K562 (cell line): ENCODE results near the gene ZC3H10. TPM values are rescaled to one million over a fixed set of nuclear protein-coding genes. Genes with fewer than 3 reads are reported as not detected.

Source experiments
- BCL6 ChIP-seq: fragments of 250-450 bp; sonication (Bioruptor Pico); IDR thresholded peaks from 2 replicates; pipeline ENCODE4 v1.4.0; 2020
- CTBP1 ChIP-seq: fragments of 450-650 bp; IDR thresholded peaks from 2 replicates; pipeline ENCODE4 v1.6.1; 2016; ENCODE audit warnings: borderline replicate concordance
- DDX20 ChIP-seq: fragments of 450-650 bp; IDR thresholded peaks from 2 replicates; pipeline ENCODE4 v1.6.1; 2016; ENCODE audit warnings: missing genetic modification characterization, low read depth, mild to moderate bottlenecking, missing compliant biosample characterization, moderate library complexity
- FOXM1 ChIP-seq, 2 experiments: fragments of 450-650 bp in 1 of 2; sonication (generic) in 1 of 2; formaldehyde crosslinking in 1 of 2; IDR thresholded peaks; 2 replicates each; pipeline versions ENCODE4 v1.6.1 to v1.9.0; 2017 to 2022; ENCODE audit warnings: low read depth in 2 of 2, mild to moderate bottlenecking in 2 of 2, missing genetic modification reagents in 1 of 2, moderate library complexity in 1 of 2
- GMEB1 ChIP-seq: fragments of 250-450 bp; sonication (Bioruptor Pico); IDR thresholded peaks from 2 replicates; pipeline ENCODE4 v1.4.0; 2020; ENCODE audit warnings: mild to moderate bottlenecking
- GTF2E2 ChIP-seq: fragments of 200-800 bp; sonication (Bioruptor generic); IDR thresholded peaks from 2 replicates; pipeline ENCODE4 v1.6.1; 2016; ENCODE audit warnings: missing genetic modification characterization, missing compliant biosample characterization
- HOXB6 ChIP-seq: fragments of 250-450 bp; sonication (Bioruptor Pico); IDR thresholded peaks from 2 replicates; pipeline ENCODE4 v1.5.1; 2022; ENCODE audit warnings: mild to moderate bottlenecking, borderline replicate concordance
- ILK ChIP-seq: fragments of 450-650 bp; IDR thresholded peaks from 2 replicates; pipeline ENCODE4 v1.6.1; 2016; ENCODE audit warnings: missing genetic modification characterization, low read depth, mild to moderate bottlenecking, missing compliant biosample characterization, moderate library complexity, borderline replicate concordance
- KDM4B ChIP-seq, 2 experiments: fragments of 450-650 bp in 1 of 2; sonication (generic) in 1 of 2; IDR thresholded peaks; 2 replicates each; pipeline ENCODE4 v1.6.1; 2016 to 2017; ENCODE audit warnings: borderline replicate concordance in 2 of 2, antibody characterized with exemption in 1 of 2, low read depth in 1 of 2, mild to moderate bottlenecking in 1 of 2
- KHSRP ChIP-seq: fragments of 450-650 bp; IDR thresholded peaks from 2 replicates; pipeline ENCODE4 v1.6.1; 2017
- MTA1 ChIP-seq: fragments of 450-650 bp; IDR thresholded peaks from 2 replicates; pipeline ENCODE4 v1.6.1; 2017; ENCODE audit warnings: borderline replicate concordance
- PRPF4 ChIP-seq: fragments of 200-400 bp; formaldehyde crosslinking; IDR thresholded peaks from one replicate; pipeline ENCODE4 v1.6.1; 2017; ENCODE audit warnings: low read length, low read depth, mild to moderate bottlenecking; ENCODE audit not compliant: insufficient read depth, poor library complexity, severe bottlenecking
- ZC3H11A ChIP-seq: IDR thresholded peaks from 2 replicates; pipeline ENCODE4 v1.6.1; 2012; ENCODE audit warnings: low read depth, low read length, improper control_type of control experiment
- ZNF277 ChIP-seq: fragments of 250-450 bp; sonication (Bioruptor Pico); IDR thresholded peaks from 2 replicates; pipeline ENCODE4 v1.8.0; 2022; ENCODE audit warnings: inconsistent platforms, mild to moderate bottlenecking, moderate library complexity, borderline replicate concordance
- ZNF384 ChIP-seq: IDR thresholded peaks from 2 replicates; pipeline ENCODE4 v1.6.1; 2012; ENCODE audit warnings: low read depth, low read length, improper control_type of control experiment
- ZNF699 ChIP-seq: fragments of 250-450 bp; sonication (Bioruptor Pico); IDR thresholded peaks from 2 replicates; pipeline ENCODE4 v1.8.0; 2021; ENCODE audit warnings: mild to moderate bottlenecking, moderate library complexity; ENCODE audit not compliant: insufficient replicate concordance
- polyA plus RNA-seq, 8 experiments: library from polyadenylated mRNA; depleted of rRNA in 4 of 8; stranded (reverse) in 5 of 8; unstranded in 3 of 8; fragments of >200 nt; fragmentation: Nextera tagmentation in 2 of 8; fragmentation: Illumina TruSeq in 1 of 8; extraction: Ambion mirVana in 2 of 8; extraction: Trizol in 1 of 8; gene quantifications; 2 replicates each; pipeline versions ENCODE4 v1.2.1 to v1.2.3, GENCODE V29; 2011 to 2014; ENCODE audit warnings: inconsistent platforms in 1 of 8, missing spikeins in 1 of 8
- total RNA-seq, 7 experiments: library from RNA; depleted of rRNA in 6 of 7; stranded (reverse); fragments of >200 nt in 6 of 7; fragmentation: Illumina TruSeq in 2 of 7; extraction: Trizol in 2 of 7; gene quantifications; 2 replicates each; pipeline versions ENCODE4 v1.2.1 to v1.2.3, GENCODE V29; 2011 to 2021; ENCODE audit warnings: low replicate concordance in 1 of 7
- TF ChIP-seq, protein P1 (sequence below): IDR thresholded peaks from 2 replicates; pipeline ENCODE4 v1.6.1; 2011; ENCODE audit not compliant: insufficient read length; ENCODE audit errors: extremely low read depth
- TF ChIP-seq, protein P2 (sequence below): fragments of 450-650 bp; formaldehyde crosslinking; IDR thresholded peaks from 2 replicates; pipeline ENCODE4 v1.4.0; 2020; ENCODE audit warnings: mild to moderate bottlenecking, moderate library complexity
- TF ChIP-seq, protein P3 (sequence below): fragments of 450-650 bp; IDR thresholded peaks from 2 replicates; pipeline ENCODE4 v1.6.1; 2016

ZC3H10 gene
- total and polyA plus RNA-seq, 9 of the 15 experiments (the other 6 are each of a cell fraction or from before 2014, with no cell fraction given) = 0.31 to 4.1 (median 1.6) TPM

- TF ChIP-seq, protein P1, sequence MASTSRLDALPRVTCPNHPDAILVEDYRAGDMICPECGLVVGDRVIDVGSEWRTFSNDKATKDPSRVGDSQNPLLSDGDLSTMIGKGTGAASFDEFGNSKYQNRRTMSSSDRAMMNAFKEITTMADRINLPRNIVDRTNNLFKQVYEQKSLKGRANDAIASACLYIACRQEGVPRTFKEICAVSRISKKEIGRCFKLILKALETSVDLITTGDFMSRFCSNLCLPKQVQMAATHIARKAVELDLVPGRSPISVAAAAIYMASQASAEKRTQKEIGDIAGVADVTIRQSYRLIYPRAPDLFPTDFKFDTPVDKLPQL = peak; percentile 44
- TF ChIP-seq BCL6 (CRISPR knock-in tag) (0 out of 2 replicates have a peak, but pooled peaks have one; percentile 8), DDX20 (tag) (no peak), HOXB6 (CRISPR knock-in tag) (0 out of 2 replicates have a peak, but pooled peaks have one; percentile 46), MTA1 (no peak; the same call in 1 of the 2 replicates), ILK (no peak), ZNF384 (peak; percentile 10; the same call in 1 of the 2 replicates), KHSRP (peak; percentile 84), ZC3H11A (0 out of 2 replicates have a peak, but pooled peaks have one; percentile 37), KDM4B (IDR thresholded peaks at IDR 0.05; ENCODE audit: borderline replicate concordance in 2 of 2, low read depth in 1 of 2) (peak in 1 of 2 experiments; percentile 98; a peak in 2 of 4 replicates), PRPF4 (no peak), CTBP1 (peak; percentile 96), FOXM1 (IDR thresholded peaks at IDR 0.05; ENCODE audit: low read depth) (0 out of 2 replicates have a peak, but pooled peaks have one; percentile 17), FOXM1 (CRISPR knock-in tag; IDR thresholded peaks at IDR 0.05; ENCODE audit: low read depth) (peak; percentile 73; the same call in 1 of the 2 replicates), ZNF699 (CRISPR knock-in tag) (no peak), GTF2E2 (tag) (no peak), ZNF277 (CRISPR knock-in tag) (no peak), GMEB1 (peak; percentile 89)
- TF ChIP-seq, protein P2, sequence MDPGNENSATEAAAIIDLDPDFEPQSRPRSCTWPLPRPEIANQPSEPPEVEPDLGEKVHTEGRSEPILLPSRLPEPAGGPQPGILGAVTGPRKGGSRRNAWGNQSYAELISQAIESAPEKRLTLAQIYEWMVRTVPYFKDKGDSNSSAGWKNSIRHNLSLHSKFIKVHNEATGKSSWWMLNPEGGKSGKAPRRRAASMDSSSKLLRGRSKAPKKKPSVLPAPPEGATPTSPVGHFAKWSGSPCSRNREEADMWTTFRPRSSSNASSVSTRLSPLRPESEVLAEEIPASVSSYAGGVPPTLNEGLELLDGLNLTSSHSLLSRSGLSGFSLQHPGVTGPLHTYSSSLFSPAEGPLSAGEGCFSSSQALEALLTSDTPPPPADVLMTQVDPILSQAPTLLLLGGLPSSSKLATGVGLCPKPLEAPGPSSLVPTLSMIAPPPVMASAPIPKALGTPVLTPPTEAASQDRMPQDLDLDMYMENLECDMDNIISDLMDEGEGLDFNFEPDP (CRISPR knock-in tag) = peak; percentile 55; the same call in 1 of the 2 replicates
- TF ChIP-seq, protein P3, sequence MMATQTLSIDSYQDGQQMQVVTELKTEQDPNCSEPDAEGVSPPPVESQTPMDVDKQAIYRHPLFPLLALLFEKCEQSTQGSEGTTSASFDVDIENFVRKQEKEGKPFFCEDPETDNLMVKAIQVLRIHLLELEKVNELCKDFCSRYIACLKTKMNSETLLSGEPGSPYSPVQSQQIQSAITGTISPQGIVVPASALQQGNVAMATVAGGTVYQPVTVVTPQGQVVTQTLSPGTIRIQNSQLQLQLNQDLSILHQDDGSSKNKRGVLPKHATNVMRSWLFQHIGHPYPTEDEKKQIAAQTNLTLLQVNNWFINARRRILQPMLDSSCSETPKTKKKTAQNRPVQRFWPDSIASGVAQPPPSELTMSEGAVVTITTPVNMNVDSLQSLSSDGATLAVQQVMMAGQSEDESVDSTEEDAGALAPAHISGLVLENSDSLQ = peak; percentile 85
Measured at GRCh38 chr12:56117778-56118687, at the start of gene ZC3H10 (continued).
